ENCODE results near the gene PNPLA7. TPM values are rescaled to one million over a fixed set of nuclear protein-coding genes. Genes with fewer than 3 reads are reported as not detected.
A peak's percentile ranks its signal among the peaks of the same experiment; 100 is the strongest.

The PNPLA7 gene
- total and polyA plus RNA-seq, 2 of the 8 experiments (the other 6 are each of a cell fraction or from before 2014, with no cell fraction given), result 0.35 to 0.47 TPM

DNA sequence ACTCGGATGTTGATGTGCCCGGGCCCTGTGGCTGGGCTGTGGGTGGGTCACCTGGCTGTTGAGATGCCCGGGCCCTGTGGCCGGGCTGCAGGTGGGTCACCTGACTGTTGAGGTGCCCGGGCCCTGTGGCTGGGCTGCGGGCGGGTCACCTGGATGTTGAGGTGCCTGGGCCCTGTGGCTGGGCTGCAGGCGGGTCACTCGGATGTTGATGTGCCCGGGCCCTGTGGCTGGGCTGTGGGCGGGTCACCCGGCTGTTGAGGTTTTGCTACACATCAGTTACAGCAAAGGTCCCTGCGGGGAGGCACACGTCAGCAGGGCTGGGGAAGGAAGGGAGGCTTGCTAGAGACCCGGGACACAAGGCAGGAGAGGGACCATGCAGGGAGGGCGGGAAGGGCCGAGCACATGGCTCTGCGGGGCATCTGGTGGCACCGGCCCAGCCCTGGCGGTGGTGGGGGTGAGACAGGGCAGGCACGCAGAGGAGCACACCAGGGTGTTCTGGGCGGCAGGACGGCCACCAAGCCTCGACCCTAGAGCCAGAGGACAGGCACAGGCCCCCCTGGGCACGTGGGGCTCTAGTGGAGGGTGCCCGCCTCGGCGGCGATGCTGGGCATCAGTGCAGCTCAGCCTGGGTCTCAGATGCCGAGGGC lies 35.4 kb downstream of the PNPLA7 start:
- Histone ChIP-seq H3K4ac (replicated peaks; ENCODE audit: insufficient read length, low read depth, low read length) (no peak overlapping the region), H3K27ac (ENCODE audit: low read depth, low read length) (no peak overlapping the region), H2AFZ (ENCODE audit: low read length) (no peak overlapping the region), H3K36me3 (ENCODE audit: control insufficient read depth in 2 of 4, insufficient read depth in 4 of 4, low read length in 3 of 4) (no peaks in the 10 kb centered on the region), H3K27me3 (replicated peaks in 1 of 4; ENCODE audit: control insufficient read depth in 3 of 4, extremely low read depth in 1 of 4, insufficient read depth in 3 of 4, low read length in 3 of 4) (no peaks in the 10 kb centered on the region), H2BK20ac (ENCODE audit: low read length) (no peak overlapping the region), H4K20me1 (replicated peaks in 1 of 2; ENCODE audit: control insufficient read depth in 1 of 2, insufficient read depth in 2 of 2, low read length in 2 of 2) (no peaks in the 10 kb centered on the region), H2AK5ac (ENCODE audit: low read depth, low read length) (no peak overlapping the region), H2BK12ac (ENCODE audit: low read depth, low read length) (no peak overlapping the region), H3K18ac (ENCODE audit: extremely low read depth, low read length) (no peak overlapping the region), H3K4me1 (replicated peaks in 1 of 4; ENCODE audit: control insufficient read depth in 3 of 4, insufficient read depth in 4 of 4, low read length in 3 of 4) (no peaks in the 10 kb centered on the region; a peak in 1 of 7 replicates), H3K4me3 (ENCODE audit: extremely low read depth in 1 of 4, insufficient read depth in 2 of 4, low read depth in 3 of 4, low read length in 4 of 4) (no peak overlapping the region), H3K14ac (ENCODE audit: insufficient read length) (no peak overlapping the region), H4K8ac (ENCODE audit: extremely low read depth, insufficient read depth, low read length) (no peak overlapping the region), H4K91ac (replicated peaks; ENCODE audit: insufficient read length, low read length) (no peak overlapping the region), H2BK120ac (replicated peaks; ENCODE audit: low read depth, low read length) (no peak overlapping the region), H3K79me2 (ENCODE audit: control insufficient read depth in 1 of 2, insufficient read depth in 2 of 2, low read length in 2 of 2) (no peaks in the 10 kb centered on the region), H4K5ac (ENCODE audit: insufficient read length, low read depth, low read length) (no peak overlapping the region), H3K23me2 (ENCODE audit: low read depth, low read length) (peaks cover 3% of the 10 kb centered on the region; the same call in 1 of the 2 replicates), H3K23ac (ENCODE audit: insufficient read length) (no peak overlapping the region), H2BK5ac (ENCODE audit: low read depth, low read length) (no peak overlapping the region), H3K9me3 (ENCODE audit: insufficient read depth in 2 of 2, low read depth in 1 of 2, low read length in 1 of 2) (peaks cover 2 to 11% of the 10 kb centered on the region in 2 experiments; a peak in 1 of 4 replicates), H3K9ac (replicated peaks in 1 of 4; ENCODE audit: extremely low read depth in 1 of 4, low read depth in 3 of 4, low read length in 3 of 4) (no peak overlapping the region), H3K4me2 (ENCODE audit: insufficient read depth in 1 of 2, low read depth in 2 of 2, low read length in 2 of 2) (no peak overlapping the region), H3K79me1 (ENCODE audit: low read depth, low read length) (peaks cover 2% of the 10 kb centered on the region), H2BK15ac (ENCODE audit: low read length) (no peak overlapping the region), H3K56ac (replicated peaks; ENCODE audit: insufficient read length, low read depth, low read length) (no peak overlapping the region)
- 96% methylated on average over 25 of the region's 30 CpGs; no CpG with 5 or more reads in 1 of the 2 experiments for WGBS, 2 experiments (ENCODE audit: extremely low coverage in 1 of 2, insufficient coverage in 1 of 2, insufficient read length in 1 of 2, insufficient replicate concordance in 2 of 2, low coverage in 1 of 2, low lambda C conversion rate in 2 of 2, missing lambda C conversion rate in 1 of 2)
- POLR2A ChIA-PET (ENCODE audit: partially characterized antibody), result interaction anchor here (1.2 kb wide), 1 partner anchor 37 kb away, joined by 3 read pairs; the partner anchor contains the start of gene MRPL41
- CTCF ChIA-PET (ENCODE audit: partially characterized antibody), result no interaction called here
- TF ChIP-seq, protein P1, sequence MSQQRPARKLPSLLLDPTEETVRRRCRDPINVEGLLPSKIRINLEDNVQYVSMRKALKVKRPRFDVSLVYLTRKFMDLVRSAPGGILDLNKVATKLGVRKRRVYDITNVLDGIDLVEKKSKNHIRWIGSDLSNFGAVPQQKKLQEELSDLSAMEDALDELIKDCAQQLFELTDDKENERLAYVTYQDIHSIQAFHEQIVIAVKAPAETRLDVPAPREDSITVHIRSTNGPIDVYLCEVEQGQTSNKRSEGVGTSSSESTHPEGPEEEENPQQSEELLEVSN (IDR thresholded peaks at IDR 0.05), result peak; percentile 73
- no peak for TF ChIP-seq ASH2L (IDR thresholded peaks at IDR 0.05; ENCODE audit: low read length)
- no peak for TF ChIP-seq POLR2A (IDR thresholded peaks at IDR 0.05; ENCODE audit: control extremely low read depth in 1 of 2, low read depth in 2 of 2, low read length in 2 of 2)
- TF ChIP-seq, protein P2, sequence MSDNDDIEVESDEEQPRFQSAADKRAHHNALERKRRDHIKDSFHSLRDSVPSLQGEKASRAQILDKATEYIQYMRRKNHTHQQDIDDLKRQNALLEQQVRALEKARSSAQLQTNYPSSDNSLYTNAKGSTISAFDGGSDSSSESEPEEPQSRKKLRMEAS (IDR thresholded peaks at IDR 0.05), result peak; percentile 52; the same call in 1 of the 2 replicates
- no peak for TF ChIP-seq CHD2 (IDR thresholded peaks at IDR 0.05; ENCODE audit: low read length)
- FAIRE-seq, result no peak
- no peak for DNase-seq (ENCODE audit: low read depth in 1 of 2, low spot score in 2 of 2)

Data from H1 (cell line).